ENCODE data around the gene SORCS3.

- TF ChIP-seq CTCF (IDR thresholded peaks at IDR 0.05) = no peak
- TF ChIP-seq POLR2A (IDR thresholded peaks at IDR 0.05) = no peak
Measured at GRCh38 chr10:105161149-105161548, 520.1 kb downstream of the SORCS3 start.
